COLO668 (cell line): ENCODE measurements around the gene COL7A1.
"Not testable (repeated sequence)": the region's sequence is repeated elsewhere in the genome, so short reads cannot be mapped to it uniquely, and the experiment has no call there.

Source experiments
- DNase-seq: peaks from one replicate; lab custom pipeline; 2025; ENCODE audit not compliant: unreplicated experiment; lab: John Stamatoyannopoulos, UW

The COL7A1 gene

GRCh38 chr3:48564667-48565066 lies 30.5 kb downstream of the COL7A1 start:
- no peak for DNase-seq

GRCh38 chr3:48564022-48564421 lies 31.1 kb downstream of the COL7A1 start:
- no peak for DNase-seq

- DNase-seq, result peak; percentile 3
These were observed 31.7 kb downstream of the COL7A1 start, which contains the start of gene UCN2 for GRCh38 chr3:48563382-48563918. Gene UCN2 (minus strand): TSS chr3:48563781. CDS start chr3:48563124, 657 bp downstream.

GRCh38 chr3:48562367-48563095 lies 32.6 kb downstream of the COL7A1 start:
- DNase-seq, result no peak

GRCh38 chr3:48561045-48561736 lies 33.9 kb downstream of the COL7A1 start:
- DNase-seq, result peak; percentile 3

GRCh38 chr3:48560648-48561018 lies 34.5 kb downstream of the COL7A1 start:
- no peak for DNase-seq

GRCh38 chr3:48558493-48559134 lies 36.5 kb downstream of the COL7A1 start:
- DNase-seq, result no peak

GRCh38 chr3:48556796-48557626 lies 38.1 kb downstream of the COL7A1 start, which contains the start of gene PFKFB4:
Gene PFKFB4 (minus strand): TSS chr3:48556803. CDS start chr3:48556777, 26 bp downstream.
- peak; percentile 95 for DNase-seq

GRCh38 chr3:48555949-48556795 lies 39.0 kb downstream of the COL7A1 start:
- DNase-seq, result peak; percentile 27

- DNase-seq, result no peak
These were observed 39.7 kb downstream of the COL7A1 start for GRCh38 chr3:48555231-48555948.

- DNase-seq, result no peak
These were observed 41.0 kb downstream of the COL7A1 start for GRCh38 chr3:48553886-48554845.

- DNase-seq, result no peak
These were observed 41.8 kb downstream of the COL7A1 start for GRCh38 chr3:48553361-48553760.

GRCh38 chr3:48552111-48552951 lies 42.8 kb downstream of the COL7A1 start:
- DNase-seq, result peak; percentile 76

- not testable (repeated sequence) for DNase-seq
These were observed 43.5 kb downstream of the COL7A1 start for GRCh38 chr3:48551651-48552050.

GRCh38 chr3:48548729-48549705 lies 46.1 kb downstream of the COL7A1 start:
- DNase-seq, result peak; percentile 65

GRCh38 chr3:48548126-48548525 lies 47.0 kb downstream of the COL7A1 start:
- no peak for DNase-seq
